ENCODE results near the gene ASMTL. TPM values are rescaled to one million over a fixed set of nuclear protein-coding genes. Genes with fewer than 3 reads are reported as not detected.
"Not testable (repeated sequence)": the region's sequence is repeated elsewhere in the genome, so short reads cannot be mapped to it uniquely, and the experiment has no call there.

The ASMTL gene
- total RNA-seq, 6 experiments from 2014 or later = 26.8 to 35.1 (median 32.8) TPM

- H3K27ac Mint-ChIP-seq = no peak overlapping the region
- no peaks in the 10 kb centered on the region; the same call in 1 of the 2 replicates for H3K9me3 Mint-ChIP-seq
- TF ChIP-seq CTCF (IDR thresholded peaks at IDR 0.05) = no peak
- no peak overlapping the region for H3K4me3 Mint-ChIP-seq
- no peaks in the 10 kb centered on the region for H3K36me3 Mint-ChIP-seq (ENCODE audit: low read depth)
- H3K4me1 Mint-ChIP-seq (ENCODE audit: low read depth) = no peaks in the 10 kb centered on the region
- H3K27me3 Mint-ChIP-seq (ENCODE audit: insufficient read depth) = peaks cover 3% of the 10 kb centered on the region
- DNase-seq = no peak
Measured at GRCh38 chrX:1475481-1475880, 22.8 kb upstream of the ASMTL start.

GRCh38 chrX:1474593-1474992 lies 21.9 kb upstream of the ASMTL start:
- H3K9me3 Mint-ChIP-seq; H3K4me3 Mint-ChIP-seq; H3K27me3 Mint-ChIP-seq (ENCODE audit: insufficient read depth); H3K4me1 Mint-ChIP-seq (ENCODE audit: low read depth); H3K27ac Mint-ChIP-seq; DNase-seq; H3K36me3 Mint-ChIP-seq (ENCODE audit: low read depth): not testable (repeated sequence)

GRCh38 chrX:1472975-1473374 lies 20.3 kb upstream of the ASMTL start:
- Mint-ChIP-seq H3K4me3 (no peak overlapping the region), H3K9me3 (no peaks in the 10 kb centered on the region; the same call in 1 of the 2 replicates), H3K27me3 (ENCODE audit: insufficient read depth) (peaks cover 7% of the 10 kb centered on the region), H3K36me3 (ENCODE audit: low read depth) (no peaks in the 10 kb centered on the region), H3K27ac (no peak overlapping the region), H3K4me1 (ENCODE audit: low read depth) (peaks cover 5% of the 10 kb centered on the region)
- DNase-seq = no peak
- TF ChIP-seq CTCF (IDR thresholded peaks at IDR 0.05) = no peak

- Mint-ChIP-seq H3K27me3 (ENCODE audit: insufficient read depth) (peaks cover 27% of the 10 kb centered on the region), H3K27ac (no peak overlapping the region), H3K9me3 (no peaks in the 10 kb centered on the region; the same call in 1 of the 2 replicates), H3K4me1 (ENCODE audit: low read depth) (peaks cover 12% of the 10 kb centered on the region), H3K36me3 (ENCODE audit: low read depth) (no peaks in the 10 kb centered on the region), H3K4me3 (no peak overlapping the region)
- DNase-seq = peak; percentile 59
- no peak for TF ChIP-seq CTCF (IDR thresholded peaks at IDR 0.05)
Measured at GRCh38 chrX:1468250-1468772, 15.6 kb upstream of the ASMTL start.

GRCh38 chrX:1466971-1467561 lies 14.4 kb upstream of the ASMTL start:
- Mint-ChIP-seq H3K27me3 (ENCODE audit: insufficient read depth) (peaks cover 31% of the 10 kb centered on the region), H3K4me3 (peak overlapping the region; percentile 28; the same call in 1 of the 2 replicates), H3K36me3 (ENCODE audit: low read depth) (no peaks in the 10 kb centered on the region), H3K4me1 (ENCODE audit: low read depth) (peaks cover 24% of the 10 kb centered on the region), H3K9me3 (no peaks in the 10 kb centered on the region), H3K27ac (no peak overlapping the region)
- DNase-seq = no peak
- no peak for TF ChIP-seq CTCF (IDR thresholded peaks at IDR 0.05)

- no peak overlapping the region for H3K27ac Mint-ChIP-seq
- no peak for TF ChIP-seq CTCF (IDR thresholded peaks at IDR 0.05)
- H3K9me3 Mint-ChIP-seq = no peaks in the 10 kb centered on the region
- no peaks in the 10 kb centered on the region for H3K36me3 Mint-ChIP-seq (ENCODE audit: low read depth)
- peaks cover 24% of the 10 kb centered on the region for H3K4me1 Mint-ChIP-seq (ENCODE audit: low read depth)
- peaks cover 31% of the 10 kb centered on the region for H3K27me3 Mint-ChIP-seq (ENCODE audit: insufficient read depth)
- no peak for DNase-seq
- H3K4me3 Mint-ChIP-seq = no peak overlapping the region
Measured at GRCh38 chrX:1466232-1466661, 13.5 kb upstream of the ASMTL start.

All from HFFc6 (cell line).